Prostate gland (tissue), 2 donors: Measurements from ENCODE around the gene ZBTB44.

ENCODE experiments used
- CTCF ChIP-seq, 4 experiments: fragments of 200-600 bp in 2 of 4; fragments of 450-650 bp in 2 of 4; sonication (generic) in 2 of 4; IDR thresholded peaks; 1 replicate in 3 of 4; 2 replicates in 1 of 4; pipeline ENCODE4 v1.5.1; 2016 to 2019; ENCODE audit warnings: antibody characterized with exemption in 4 of 4, mild to moderate bottlenecking in 2 of 4, moderate library complexity in 2 of 4
- POLR2A ChIP-seq: fragments of 450-650 bp; IDR thresholded peaks from one replicate; pipeline ENCODE4 v1.6.1; 2016; ENCODE audit warnings: antibody characterized with exemption, mild to moderate bottlenecking

GRCh38 chr11:130220311-130221035, 94.2 kb downstream of the ZBTB44 start:
- TF ChIP-seq CTCF (IDR thresholded peaks at IDR 0.05) (no peak), POLR2A (no peak)
